ENCODE data around the gene SGF29. TPM values are rescaled to one million over a fixed set of nuclear protein-coding genes. Genes with fewer than 3 reads are reported as not detected.

The SGF29 gene
- total RNA-seq, 6 experiments from 2014 or later, result 7.6 to 11.6 (median 10.5) TPM

GRCh38 chr16:28511801-28512789 is 41.6 kb upstream of the SGF29 start:
- Mint-ChIP-seq H3K4me3 (no peak overlapping the region), H3K27ac (no peak overlapping the region), H3K9me3 (no peaks in the 10 kb centered on the region), H3K27me3 (ENCODE audit: insufficient read depth) (peaks cover 11% of the 10 kb centered on the region), H3K36me3 (ENCODE audit: low read depth) (no peaks in the 10 kb centered on the region), H3K4me1 (ENCODE audit: low read depth) (no peaks in the 10 kb centered on the region)
- no peak for TF ChIP-seq CTCF (IDR thresholded peaks at IDR 0.05)
- DNase-seq, result no peak

- H3K36me3 Mint-ChIP-seq (ENCODE audit: low read depth), result no peaks in the 10 kb centered on the region
- TF ChIP-seq CTCF (IDR thresholded peaks at IDR 0.05), result no peak
- H3K27ac Mint-ChIP-seq, result no peak overlapping the region
- H3K27me3 Mint-ChIP-seq (ENCODE audit: insufficient read depth), result peaks cover 6% of the 10 kb centered on the region
- no peaks in the 10 kb centered on the region for H3K4me1 Mint-ChIP-seq (ENCODE audit: low read depth)
- no peaks in the 10 kb centered on the region for H3K9me3 Mint-ChIP-seq
- DNase-seq, result no peak
- no peak overlapping the region for H3K4me3 Mint-ChIP-seq
Observed at GRCh38 chr16:28513484-28514181, 40.1 kb upstream of the SGF29 start.

- Mint-ChIP-seq H3K27ac (no peak overlapping the region), H3K27me3 (ENCODE audit: insufficient read depth) (peaks cover 6% of the 10 kb centered on the region), H3K4me1 (ENCODE audit: low read depth) (no peaks in the 10 kb centered on the region), H3K36me3 (ENCODE audit: low read depth) (no peaks in the 10 kb centered on the region), H3K9me3 (no peaks in the 10 kb centered on the region), H3K4me3 (no peak overlapping the region)
- no peak for DNase-seq
- TF ChIP-seq CTCF (IDR thresholded peaks at IDR 0.05), result no peak
Observed at GRCh38 chr16:28514246-28514645, 39.5 kb upstream of the SGF29 start.

- H3K4me1 Mint-ChIP-seq (ENCODE audit: low read depth), result no peaks in the 10 kb centered on the region
- DNase-seq, result no peak
- H3K27me3 Mint-ChIP-seq (ENCODE audit: insufficient read depth), result peaks cover 5% of the 10 kb centered on the region
- H3K9me3 Mint-ChIP-seq, result no peaks in the 10 kb centered on the region
- H3K27ac Mint-ChIP-seq, result no peak overlapping the region
- no peak overlapping the region for H3K4me3 Mint-ChIP-seq
- no peak for TF ChIP-seq CTCF (IDR thresholded peaks at IDR 0.05)
- no peaks in the 10 kb centered on the region for H3K36me3 Mint-ChIP-seq (ENCODE audit: low read depth)
Observed at GRCh38 chr16:28520672-28521071, 33.0 kb upstream of the SGF29 start.

GRCh38 chr16:28521436-28521835 is 32.3 kb upstream of the SGF29 start:
- no peak for TF ChIP-seq CTCF (IDR thresholded peaks at IDR 0.05)
- H3K4me1 Mint-ChIP-seq (ENCODE audit: low read depth), result no peaks in the 10 kb centered on the region
- no peaks in the 10 kb centered on the region for H3K9me3 Mint-ChIP-seq
- H3K4me3 Mint-ChIP-seq, result no peak overlapping the region
- no peak overlapping the region for H3K27ac Mint-ChIP-seq
- peaks cover 5% of the 10 kb centered on the region for H3K27me3 Mint-ChIP-seq (ENCODE audit: insufficient read depth)
- no peaks in the 10 kb centered on the region for H3K36me3 Mint-ChIP-seq (ENCODE audit: low read depth)
- DNase-seq, result no peak
